Measurements from ENCODE around the gene LPP. TPM values are rescaled to one million over a fixed set of nuclear protein-coding genes. Genes with fewer than 3 reads are reported as not detected.

Gene LPP
- polyA plus RNA-seq, 3 donors = 22.8 to 30.0 (median 26.9) TPM

- no peak for DNase-seq
These were observed 176.2 kb downstream of the LPP start for GRCh38 chr3:188330138-188330537.

GRCh38 chr3:188331166-188331565 is 177.2 kb downstream of the LPP start:
- DNase-seq = no peak

- DNase-seq = no peak
These were observed 178.1 kb downstream of the LPP start for GRCh38 chr3:188332085-188332484.

GRCh38 chr3:188335656-188336055 is 181.7 kb downstream of the LPP start:
- DNase-seq = no peak

GRCh38 chr3:188336178-188336577 is 182.2 kb downstream of the LPP start:
- no peak for DNase-seq

- DNase-seq = no peak
These were observed 183.3 kb downstream of the LPP start for GRCh38 chr3:188337232-188337631.

GRCh38 chr3:188338086-188338485 is 184.1 kb downstream of the LPP start:
- DNase-seq = no peak

- DNase-seq = no peak
These were observed 185.7 kb downstream of the LPP start for GRCh38 chr3:188339410-188340295.

GRCh38 chr3:188341501-188341900 is 187.5 kb downstream of the LPP start:
- no peak for DNase-seq

GRCh38 chr3:188342991-188343732 is 189.2 kb downstream of the LPP start:
- DNase-seq = no peak

- no peak for DNase-seq
These were observed 189.9 kb downstream of the LPP start for GRCh38 chr3:188343894-188344293.

GRCh38 chr3:188345223-188345622 is 191.3 kb downstream of the LPP start:
- peak; percentile 54 for DNase-seq

- DNase-seq = peak; percentile 20
These were observed 194.7 kb downstream of the LPP start for GRCh38 chr3:188348435-188349244.

- DNase-seq = no peak
These were observed 195.5 kb downstream of the LPP start for GRCh38 chr3:188349351-188349901.

GRCh38 chr3:188349933-188350332 is 196.0 kb downstream of the LPP start:
- no peak for DNase-seq

- DNase-seq = no peak
These were observed 197.0 kb downstream of the LPP start for GRCh38 chr3:188350961-188351360.

GRCh38 chr3:188351648-188352047 is 197.7 kb downstream of the LPP start:
- no peak for DNase-seq

- no peak for DNase-seq
These were observed 198.4 kb downstream of the LPP start for GRCh38 chr3:188352196-188352927.

GRCh38 chr3:188353426-188353825 is 199.5 kb downstream of the LPP start:
- no peak for DNase-seq

- DNase-seq = no peak
These were observed 205.0 kb downstream of the LPP start for GRCh38 chr3:188358787-188359493.
